Suppressor macrophage treated with lipopolysaccharide for 4 hours (primary cell): ENCODE measurements around the gene NUPR1.
"Not testable (repeated sequence)": the region's sequence is repeated elsewhere in the genome, so short reads cannot be mapped to it uniquely, and the experiment has no call there.

ENCODE experiments used
- DNase-seq: peaks from one replicate; pipeline ENCODE4 v3.0.0-alpha.2; 2020

NUPR1 gene

GRCh38 chr16:28554634-28555423 lies 16.1 kb upstream of the NUPR1 start:
- DNase-seq: no peak

- DNase-seq: peak; percentile 96
Observed at GRCh38 chr16:28553776-28554633, 15.2 kb upstream of the NUPR1 start, which contains the start of gene SGF29. SGF29 (plus strand) TSS chr16:28553920; CDS start chr16:28581070, 27,150 bp downstream.

- peak; percentile 56 for DNase-seq
Observed at GRCh38 chr16:28549301-28549899, 10.6 kb upstream of the NUPR1 start.

GRCh38 chr16:28548306-28548802 lies 9.6 kb upstream of the NUPR1 start:
- DNase-seq: no peak

GRCh38 chr16:28546626-28547025 lies 7.9 kb upstream of the NUPR1 start:
- no peak for DNase-seq

GRCh38 chr16:28545964-28546363 lies 7.2 kb upstream of the NUPR1 start:
- DNase-seq: not testable (repeated sequence)

GRCh38 chr16:28544998-28545397 lies 6.2 kb upstream of the NUPR1 start:
- DNase-seq: no peak

- DNase-seq: peak; percentile 93
Observed at GRCh38 chr16:28543072-28543471, 4.3 kb upstream of the NUPR1 start.

- DNase-seq: no peak
Observed at GRCh38 chr16:28542646-28543045, 3.9 kb upstream of the NUPR1 start.

GRCh38 chr16:28540346-28540745 lies 1.6 kb upstream of the NUPR1 start:
- DNase-seq: peak; percentile 71

GRCh38 chr16:28537964-28538732 lies 626 bp downstream of the NUPR1 start:
- no peak for DNase-seq

GRCh38 chr16:28537076-28537475 lies 1.7 kb downstream of the NUPR1 start:
- no peak for DNase-seq

- peak; percentile 96 for DNase-seq
Observed at GRCh38 chr16:28534542-28535373, 4.0 kb downstream of the NUPR1 start.

GRCh38 chr16:28532940-28533647 lies 5.7 kb downstream of the NUPR1 start:
- no peak for DNase-seq

GRCh38 chr16:28531777-28532744 lies 6.7 kb downstream of the NUPR1 start:
- peak; percentile 60 for DNase-seq

GRCh38 chr16:28529124-28529523 lies 9.7 kb downstream of the NUPR1 start:
- DNase-seq: no peak

- DNase-seq: no peak
Observed at GRCh38 chr16:28528463-28528867, 10.3 kb downstream of the NUPR1 start.

GRCh38 chr16:28527985-28528384 lies 10.8 kb downstream of the NUPR1 start:
- no peak for DNase-seq

GRCh38 chr16:28527100-28527785 lies 11.5 kb downstream of the NUPR1 start:
- not testable (repeated sequence) for DNase-seq
